Mesendoderm (in vitro differentiated cells): Measurements from ENCODE around the gene EPB41L4B.

Source experiments
- DNase-seq: peaks from one replicate; pipeline ENCODE4 v3.0.0; 2013
- H2AK5ac ChIP-seq: 2 replicates; pipeline ENCODE4 v1.6.1; 2013; ENCODE audit warnings: low read length, inconsistent platforms
- H2BK120ac ChIP-seq: 2 replicates; pipeline ENCODE4 v1.6.1; 2013; ENCODE audit warnings: low read depth, mild to moderate bottlenecking, low read length, moderate library complexity, mixed read lengths
- H2BK15ac ChIP-seq: replicated peaks from 2 replicates; pipeline ENCODE4 v1.6.1; 2013; ENCODE audit warnings: low read depth, mild to moderate bottlenecking, moderate library complexity
- H2BK5ac ChIP-seq: 2 replicates; pipeline ENCODE4 v1.6.1; 2013; ENCODE audit warnings: low read length, inconsistent platforms
- H3K18ac ChIP-seq: 2 replicates; pipeline ENCODE4 v1.6.1; 2013; ENCODE audit warnings: mild to moderate bottlenecking, low read length, mixed read lengths
- H3K23ac ChIP-seq: one replicate; pipeline ENCODE4 v1.6.1; 2013; ENCODE audit warnings: low read length
- H3K27ac ChIP-seq: 2 replicates; pipeline ENCODE4 v1.5.1; 2013; ENCODE audit warnings: low read depth, mild to moderate bottlenecking, inconsistent platforms, low read length, moderate library complexity
- H3K27me3 ChIP-seq: 2 replicates; pipeline ENCODE4 v1.6.1; 2013; ENCODE audit warnings: low read length, control low read depth, mild to moderate bottlenecking, inconsistent platforms; ENCODE audit not compliant: insufficient read depth, poor library complexity
- H3K36me3 ChIP-seq: 2 replicates; pipeline ENCODE4 v1.6.1; 2013; ENCODE audit warnings: low read length, inconsistent platforms; ENCODE audit not compliant: control insufficient read depth, insufficient read depth
- H3K4ac ChIP-seq: one replicate; pipeline ENCODE4 v1.6.1; 2013; ENCODE audit warnings: low read depth, mild to moderate bottlenecking, low read length, moderate library complexity
- H3K4me1 ChIP-seq: 2 replicates; pipeline ENCODE4 v1.6.1; 2013; ENCODE audit warnings: low read depth, low read length, inconsistent platforms; ENCODE audit not compliant: control insufficient read depth
- H3K4me2 ChIP-seq: 2 replicates; pipeline ENCODE4 v1.6.1; 2013; ENCODE audit warnings: low read length
- H3K4me3 ChIP-seq: 2 replicates; pipeline ENCODE4 v1.5.1; 2013; ENCODE audit warnings: mild to moderate bottlenecking, low read length
- H3K56ac ChIP-seq: one replicate; pipeline ENCODE4 v1.6.1; 2013; ENCODE audit warnings: low read length
- H3K79me1 ChIP-seq: 2 replicates; pipeline ENCODE4 v1.6.1; 2013; ENCODE audit warnings: low read length, inconsistent platforms
- H3K79me2 ChIP-seq: 2 replicates; pipeline ENCODE4 v1.6.1; 2013; ENCODE audit warnings: mild to moderate bottlenecking, low read length; ENCODE audit not compliant: control insufficient read depth, insufficient read depth
- H3K9ac ChIP-seq: 2 replicates; pipeline ENCODE4 v1.6.1; 2013; ENCODE audit warnings: low read length, inconsistent platforms
- H4K5ac ChIP-seq: one replicate; pipeline ENCODE4 v1.6.1; 2013; ENCODE audit warnings: low read length
- H4K8ac ChIP-seq: one replicate; pipeline ENCODE4 v1.6.1; 2013; ENCODE audit warnings: low read depth, mild to moderate bottlenecking, control low read depth, low read length, moderate library complexity
- WGBS: extraction: QIAGEN DNeasy Blood & Tissue Kit; methylation state at CpG from one replicate; pipeline ENCODE4 v1.1.7; 2013; ENCODE audit warnings: low lambda C conversion rate, missing lambda C conversion rate; ENCODE audit not compliant: insufficient coverage; ENCODE audit errors: extremely low coverage; 5-methylcytosine and 5-hydroxymethylcytosine counted together

The EPB41L4B gene

GRCh38 chr9:109315480-109316206 lies 5.2 kb downstream of the EPB41L4B start:
- no peak overlapping the region for H3K4ac ChIP-seq
- H3K18ac ChIP-seq = no peak overlapping the region
- no peak overlapping the region for H2AK5ac ChIP-seq
- no peak overlapping the region for H2BK120ac ChIP-seq
- no peak overlapping the region for H3K23ac ChIP-seq
- no peak overlapping the region for H4K5ac ChIP-seq
- peaks cover 3% of the 10 kb centered on the region for H3K79me1 ChIP-seq
- H2BK5ac ChIP-seq = no peak overlapping the region
- H3K4me3 ChIP-seq = no peak overlapping the region
- H3K36me3 ChIP-seq = no peaks in the 10 kb centered on the region
- H3K27me3 ChIP-seq = no peaks in the 10 kb centered on the region
- no peak overlapping the region for H4K8ac ChIP-seq
- H3K4me2 ChIP-seq = no peak overlapping the region
- peaks cover 58% of the 10 kb centered on the region for H3K79me2 ChIP-seq
- H2BK15ac ChIP-seq = no peak overlapping the region
- no CpG with 5 or more reads among the region's 7 CpGs for WGBS
- no peak overlapping the region for H3K9ac ChIP-seq
- H3K56ac ChIP-seq = no peak overlapping the region
- no peak overlapping the region for H3K27ac ChIP-seq
- no peaks in the 10 kb centered on the region for H3K4me1 ChIP-seq
- no peak for DNase-seq

DNA sequence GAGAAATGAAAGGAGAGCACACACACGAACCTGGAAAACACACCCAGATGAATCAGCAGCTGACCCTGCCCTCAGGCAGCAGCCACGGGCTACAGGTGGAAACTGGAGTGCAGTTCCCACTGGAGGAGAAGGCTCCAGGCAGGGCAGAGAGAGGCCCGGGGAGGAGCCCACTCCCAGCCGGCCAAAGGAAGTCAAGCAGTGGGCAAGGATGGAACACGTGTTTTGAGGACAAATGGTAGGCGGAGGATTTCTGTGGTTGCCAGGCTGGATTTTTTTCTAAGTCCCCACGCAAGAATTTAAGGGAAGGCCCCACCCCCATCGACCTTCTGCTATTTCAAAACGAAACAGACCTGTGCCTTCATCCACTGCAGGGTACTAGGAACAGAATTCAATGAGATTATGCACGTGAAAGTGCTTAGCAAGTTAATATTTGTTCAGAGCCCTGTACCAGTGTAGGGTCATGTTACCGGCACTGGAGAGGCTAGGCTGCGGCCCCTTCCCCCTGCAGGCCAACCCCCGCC lies 6.8 kb downstream of the EPB41L4B start:
- no peaks in the 10 kb centered on the region for H3K4me1 ChIP-seq
- no peak overlapping the region for H4K5ac ChIP-seq
- no CpG with 5 or more reads among the region's 13 CpGs for WGBS
- DNase-seq = peak; percentile 14
- H3K27me3 ChIP-seq = no peaks in the 10 kb centered on the region
- no peak overlapping the region for H3K9ac ChIP-seq
- no peak overlapping the region for H3K23ac ChIP-seq
- H3K27ac ChIP-seq = no peak overlapping the region
- H3K79me1 ChIP-seq = peaks cover 5% of the 10 kb centered on the region
- H3K79me2 ChIP-seq = peaks cover 65% of the 10 kb centered on the region
- H2AK5ac ChIP-seq = no peak overlapping the region
- H2BK5ac ChIP-seq = no peak overlapping the region
- no peak overlapping the region for H3K4ac ChIP-seq
- H2BK120ac ChIP-seq = no peak overlapping the region
- no peak overlapping the region for H3K4me2 ChIP-seq
- H3K18ac ChIP-seq = no peak overlapping the region
- H4K8ac ChIP-seq = no peak overlapping the region
- no peak overlapping the region for H3K56ac ChIP-seq
- H3K36me3 ChIP-seq = no peaks in the 10 kb centered on the region
- H3K4me3 ChIP-seq = no peak overlapping the region
- no peak overlapping the region for H2BK15ac ChIP-seq

- H3K27ac ChIP-seq = no peak overlapping the region
- no CpG with 5 or more reads among the region's 4 CpGs for WGBS
These were observed 7.5 kb downstream of the EPB41L4B start for GRCh38 chr9:109313351-109313750.

DNA sequence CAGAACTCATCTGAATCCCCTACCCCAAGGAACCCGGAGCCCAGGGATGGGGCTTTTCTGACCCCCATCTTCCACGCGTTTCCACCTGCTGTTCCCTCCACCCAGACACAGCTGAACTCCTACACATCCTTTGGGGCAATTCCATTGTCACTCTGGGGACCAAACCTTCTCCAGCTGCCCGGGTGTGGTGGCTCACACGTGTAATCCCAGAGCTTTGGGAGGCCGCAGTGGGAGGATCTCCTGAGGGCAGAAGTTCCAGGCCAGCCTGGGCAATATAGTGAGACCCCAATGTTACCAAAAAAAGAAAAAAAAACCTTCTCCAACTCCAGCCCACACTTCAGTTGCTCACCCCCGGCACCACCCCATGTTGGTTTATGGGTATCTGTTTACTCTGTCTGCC lies 8.1 kb downstream of the EPB41L4B start:
- no peak overlapping the region for H3K18ac ChIP-seq
- H2BK5ac ChIP-seq = no peak overlapping the region
- no peak overlapping the region for H2BK15ac ChIP-seq
- no peak overlapping the region for H3K4me2 ChIP-seq
- no peak overlapping the region for H3K4ac ChIP-seq
- H3K79me2 ChIP-seq = peaks cover 61% of the 10 kb centered on the region
- no peaks in the 10 kb centered on the region for H3K36me3 ChIP-seq
- H3K9ac ChIP-seq = no peak overlapping the region
- H3K79me1 ChIP-seq = peaks cover 5% of the 10 kb centered on the region
- no peaks in the 10 kb centered on the region for H3K27me3 ChIP-seq
- H3K56ac ChIP-seq = no peak overlapping the region
- no peak for DNase-seq
- no peak overlapping the region for H2AK5ac ChIP-seq
- WGBS = no CpG with 5 or more reads among the region's 7 CpGs
- no peak overlapping the region for H3K4me3 ChIP-seq
- H3K4me1 ChIP-seq = no peaks in the 10 kb centered on the region
- H4K8ac ChIP-seq = no peak overlapping the region
- no peak overlapping the region for H3K27ac ChIP-seq
- no peak overlapping the region for H4K5ac ChIP-seq
- no peak overlapping the region for H3K23ac ChIP-seq
- no peak overlapping the region for H2BK120ac ChIP-seq

More at GRCh38 chr9:109313351-109313750, 7.5 kb downstream of the EPB41L4B start:
- no peak for DNase-seq
- Histone ChIP-seq H2BK120ac (no peak overlapping the region), H3K4me3 (no peak overlapping the region), H3K56ac (no peak overlapping the region), H3K36me3 (no peaks in the 10 kb centered on the region), H3K18ac (no peak overlapping the region), H3K9ac (no peak overlapping the region), H2BK5ac (no peak overlapping the region), H4K5ac (no peak overlapping the region), H3K4ac (no peak overlapping the region), H3K4me2 (no peak overlapping the region), H4K8ac (no peak overlapping the region), H3K79me2 (peaks cover 66% of the 10 kb centered on the region), H3K27me3 (no peaks in the 10 kb centered on the region), H2AK5ac (no peak overlapping the region), H3K23ac (no peak overlapping the region), H2BK15ac (no peak overlapping the region), H3K4me1 (no peaks in the 10 kb centered on the region), H3K79me1 (peaks cover 5% of the 10 kb centered on the region)

- Histone ChIP-seq H3K9ac (no peak overlapping the region), H3K56ac (no peak overlapping the region), H3K4me3 (no peak overlapping the region), H3K4me2 (no peak overlapping the region), H3K27ac (no peak overlapping the region), H3K18ac (no peak overlapping the region), H3K79me2 (peaks cover 51% of the 10 kb centered on the region), H3K36me3 (no peaks in the 10 kb centered on the region), H3K79me1 (peaks cover 5% of the 10 kb centered on the region), H3K27me3 (no peaks in the 10 kb centered on the region), H2BK5ac (no peak overlapping the region), H2BK15ac (no peak overlapping the region), H3K23ac (no peak overlapping the region), H4K5ac (no peak overlapping the region), H2AK5ac (no peak overlapping the region), H3K4ac (no peak overlapping the region), H2BK120ac (no peak overlapping the region), H3K4me1 (no peaks in the 10 kb centered on the region), H4K8ac (no peak overlapping the region)
- DNase-seq = no peak
- WGBS = no CpG with 5 or more reads among the region's 7 CpGs
These were observed 9.1 kb downstream of the EPB41L4B start for GRCh38 chr9:109311731-109312130.

DNA sequence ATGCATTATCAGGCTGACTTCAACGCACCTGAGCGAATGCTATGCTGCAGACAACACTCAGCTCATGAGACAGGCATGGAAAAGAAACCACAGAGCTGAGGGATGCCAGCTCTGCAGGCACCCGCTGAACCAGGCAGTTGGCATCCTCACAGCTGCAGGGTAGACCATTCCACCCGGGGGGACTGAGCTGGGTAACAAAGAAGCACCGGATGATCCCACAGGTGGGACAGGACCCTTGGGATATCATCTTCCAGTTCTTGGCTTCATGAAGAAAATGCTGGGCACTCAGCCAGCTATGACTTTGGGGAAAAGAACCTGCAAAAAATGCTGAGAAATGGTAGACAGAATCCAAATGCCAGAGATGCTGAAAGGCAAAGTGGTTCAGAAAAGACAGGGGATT lies 9.6 kb downstream of the EPB41L4B start:
- H3K4me1 ChIP-seq = no peaks in the 10 kb centered on the region
- no peak overlapping the region for H3K18ac ChIP-seq
- no peak overlapping the region for H2BK15ac ChIP-seq
- H3K4me2 ChIP-seq = no peak overlapping the region
- no peak for DNase-seq
- no peak overlapping the region for H2BK5ac ChIP-seq
- no peak overlapping the region for H3K4ac ChIP-seq
- no peak overlapping the region for H2AK5ac ChIP-seq
- no peak overlapping the region for H3K56ac ChIP-seq
- no peaks in the 10 kb centered on the region for H3K36me3 ChIP-seq
- H3K27ac ChIP-seq = no peak overlapping the region
- H3K27me3 ChIP-seq = no peaks in the 10 kb centered on the region
- no peak overlapping the region for H4K5ac ChIP-seq
- WGBS = no CpG with 5 or more reads among the region's 5 CpGs
- no peak overlapping the region for H4K8ac ChIP-seq
- peaks cover 5% of the 10 kb centered on the region for H3K79me1 ChIP-seq
- H3K23ac ChIP-seq = no peak overlapping the region
- H2BK120ac ChIP-seq = no peak overlapping the region
- H3K4me3 ChIP-seq = no peak overlapping the region
- H3K79me2 ChIP-seq = peaks cover 50% of the 10 kb centered on the region
- H3K9ac ChIP-seq = no peak overlapping the region
